GM12872 (cell line): ENCODE data around the gene RNF11.

Experiments
- TF ChIP-seq, protein P1 (sequence below): IDR thresholded peaks from 3 replicates; pipeline ENCODE4 v1.5.1; 2011; ENCODE audit warnings: low read depth, mild to moderate bottlenecking, low read length, moderate library complexity; ENCODE audit not compliant: insufficient read depth

Gene RNF11

DNA sequence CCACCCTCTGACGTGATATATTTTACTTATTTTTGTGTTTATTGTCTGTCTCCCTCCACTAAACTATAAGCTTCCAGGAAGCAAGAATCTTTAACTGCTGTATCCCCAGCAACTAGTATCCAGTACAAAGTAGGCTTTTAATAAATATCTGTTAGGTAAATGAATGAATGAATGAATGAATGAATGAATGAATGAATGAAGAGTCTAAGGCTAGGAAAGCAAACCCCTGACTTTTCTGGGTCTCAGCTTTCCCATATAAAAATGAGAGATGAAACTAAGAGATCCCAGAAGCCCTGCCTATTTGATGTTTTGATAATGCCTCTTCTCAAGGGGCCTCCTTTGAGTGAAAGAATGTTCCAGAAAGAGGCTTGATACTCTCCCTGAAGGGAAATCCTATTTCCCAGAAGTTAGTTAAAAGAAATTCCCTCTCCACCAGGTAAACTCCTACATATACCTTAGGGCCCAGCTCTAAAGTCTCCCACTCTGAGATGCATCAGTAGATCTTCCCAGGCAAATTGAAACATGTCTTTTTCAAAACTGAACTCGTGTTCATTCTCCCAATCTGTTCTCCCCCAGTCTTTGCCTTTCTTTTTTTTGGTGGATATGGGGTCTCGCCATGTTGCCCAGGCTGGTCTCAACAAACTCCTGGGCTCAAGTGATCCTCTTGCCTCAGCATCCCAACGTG is 86.5 kb downstream of the RNF11 start:
- TF ChIP-seq, protein P1, sequence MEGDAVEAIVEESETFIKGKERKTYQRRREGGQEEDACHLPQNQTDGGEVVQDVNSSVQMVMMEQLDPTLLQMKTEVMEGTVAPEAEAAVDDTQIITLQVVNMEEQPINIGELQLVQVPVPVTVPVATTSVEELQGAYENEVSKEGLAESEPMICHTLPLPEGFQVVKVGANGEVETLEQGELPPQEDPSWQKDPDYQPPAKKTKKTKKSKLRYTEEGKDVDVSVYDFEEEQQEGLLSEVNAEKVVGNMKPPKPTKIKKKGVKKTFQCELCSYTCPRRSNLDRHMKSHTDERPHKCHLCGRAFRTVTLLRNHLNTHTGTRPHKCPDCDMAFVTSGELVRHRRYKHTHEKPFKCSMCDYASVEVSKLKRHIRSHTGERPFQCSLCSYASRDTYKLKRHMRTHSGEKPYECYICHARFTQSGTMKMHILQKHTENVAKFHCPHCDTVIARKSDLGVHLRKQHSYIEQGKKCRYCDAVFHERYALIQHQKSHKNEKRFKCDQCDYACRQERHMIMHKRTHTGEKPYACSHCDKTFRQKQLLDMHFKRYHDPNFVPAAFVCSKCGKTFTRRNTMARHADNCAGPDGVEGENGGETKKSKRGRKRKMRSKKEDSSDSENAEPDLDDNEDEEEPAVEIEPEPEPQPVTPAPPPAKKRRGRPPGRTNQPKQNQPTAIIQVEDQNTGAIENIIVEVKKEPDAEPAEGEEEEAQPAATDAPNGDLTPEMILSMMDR = no peak
